Activated CD8-positive, alpha-beta memory T cell treated with anti-CD3 and anti-CD28 coated beads, Interleukin-2, amount 50 U/mL, for 1 hour (primary cell): ENCODE measurements around the gene SCYL1.
"Not testable (repeated sequence)": the region's sequence is repeated elsewhere in the genome, so short reads cannot be mapped to it uniquely, and the experiment has no call there.

Experiments used
- DNase-seq: peaks from one replicate; pipeline ENCODE4 v3.0.0-alpha.2; 2020; ENCODE audit errors: extremely low read depth

SCYL1 gene

DNA sequence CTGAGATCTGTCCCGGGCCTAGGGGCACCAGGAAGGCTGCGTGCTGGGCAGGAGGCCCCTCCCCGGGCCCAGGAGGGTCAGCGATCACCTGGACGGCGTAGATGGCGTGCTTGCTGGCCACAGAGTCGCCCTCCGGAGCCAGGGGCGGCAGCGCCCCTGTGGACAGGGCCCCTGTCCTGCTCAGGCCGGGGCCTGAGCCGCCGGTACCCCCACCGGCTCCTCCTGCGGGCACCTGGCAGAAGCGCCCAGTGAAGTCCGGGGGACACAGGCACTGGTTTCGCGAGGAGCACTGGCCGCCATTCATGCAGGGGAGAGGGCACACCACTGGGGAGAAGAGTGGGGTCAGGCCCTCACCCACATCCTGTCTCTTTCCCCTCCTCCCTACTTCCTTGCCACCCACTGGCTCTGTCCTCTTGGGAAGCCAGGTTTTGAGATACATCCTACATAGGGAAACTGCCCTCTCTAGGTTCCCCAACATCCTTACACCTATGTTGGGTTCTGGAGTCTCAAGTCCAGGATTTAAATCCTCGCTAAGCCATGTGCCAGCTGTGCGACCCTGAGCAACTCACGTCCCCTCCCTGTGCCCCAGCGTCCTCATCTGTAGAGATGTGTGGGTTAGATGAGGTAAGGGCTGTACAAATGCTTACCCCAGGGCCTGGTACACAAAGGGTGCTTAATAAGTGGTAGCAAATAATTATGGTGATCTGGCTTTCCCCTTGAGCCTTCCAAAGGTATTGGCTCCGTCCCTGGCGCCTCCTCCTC is 29.4 kb downstream of the SCYL1 start:
- DNase-seq = no peak

DNA sequence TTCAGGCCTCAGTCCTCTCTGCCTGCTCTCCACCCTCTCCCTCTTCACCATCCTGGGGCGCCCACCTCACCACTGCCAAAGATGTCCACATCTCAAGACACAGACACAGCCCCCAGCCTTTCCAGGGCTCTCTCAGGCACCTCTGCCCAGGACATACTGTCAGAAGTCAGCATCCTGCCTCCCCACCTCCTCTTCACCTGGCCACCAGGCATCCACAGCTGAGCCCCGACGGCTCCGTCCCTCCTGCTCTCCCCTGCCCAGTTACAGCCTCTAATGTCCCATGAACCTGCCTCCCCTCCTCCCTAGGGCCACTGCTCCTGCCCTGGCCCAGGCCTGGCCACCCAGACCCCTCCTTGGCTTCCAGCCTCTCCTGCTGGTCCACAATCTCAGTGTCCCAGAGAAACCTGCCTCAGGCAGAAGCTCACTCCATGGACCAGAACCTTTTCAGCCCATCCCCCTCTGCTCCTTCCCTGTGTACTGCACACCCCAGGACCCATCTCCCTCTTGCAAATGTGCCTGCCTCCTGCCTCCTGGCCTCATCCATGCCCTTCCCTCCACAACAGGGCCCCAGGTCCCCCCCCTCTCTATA is 30.1 kb downstream of the SCYL1 start:
- DNase-seq = no peak

DNA sequence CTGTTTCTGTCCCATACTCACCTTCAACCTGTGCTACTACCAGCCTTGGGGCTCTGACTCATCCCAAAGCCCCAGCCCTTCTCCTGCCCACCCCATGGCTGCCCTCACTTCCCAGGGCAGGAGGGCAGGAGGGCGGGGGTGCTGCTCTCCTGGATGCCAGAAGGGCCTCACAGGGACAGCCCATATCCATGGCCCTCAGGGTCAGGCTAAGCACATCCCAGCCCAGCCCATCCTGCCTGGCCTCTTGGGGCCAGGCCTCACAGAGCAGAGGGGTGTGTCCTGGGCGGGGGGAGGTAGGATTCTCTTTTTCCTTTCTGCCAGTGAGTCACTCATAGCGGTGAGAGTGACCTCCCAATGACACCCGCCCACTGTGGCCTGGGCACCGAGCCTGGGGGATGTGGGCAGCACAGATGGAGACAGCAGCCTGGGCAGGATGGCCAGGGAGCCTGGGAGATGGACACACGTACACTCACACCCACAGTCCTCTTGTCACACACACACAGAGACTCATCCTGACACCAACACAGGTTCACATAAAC is 30.9 kb downstream of the SCYL1 start:
- DNase-seq = no peak

DNA sequence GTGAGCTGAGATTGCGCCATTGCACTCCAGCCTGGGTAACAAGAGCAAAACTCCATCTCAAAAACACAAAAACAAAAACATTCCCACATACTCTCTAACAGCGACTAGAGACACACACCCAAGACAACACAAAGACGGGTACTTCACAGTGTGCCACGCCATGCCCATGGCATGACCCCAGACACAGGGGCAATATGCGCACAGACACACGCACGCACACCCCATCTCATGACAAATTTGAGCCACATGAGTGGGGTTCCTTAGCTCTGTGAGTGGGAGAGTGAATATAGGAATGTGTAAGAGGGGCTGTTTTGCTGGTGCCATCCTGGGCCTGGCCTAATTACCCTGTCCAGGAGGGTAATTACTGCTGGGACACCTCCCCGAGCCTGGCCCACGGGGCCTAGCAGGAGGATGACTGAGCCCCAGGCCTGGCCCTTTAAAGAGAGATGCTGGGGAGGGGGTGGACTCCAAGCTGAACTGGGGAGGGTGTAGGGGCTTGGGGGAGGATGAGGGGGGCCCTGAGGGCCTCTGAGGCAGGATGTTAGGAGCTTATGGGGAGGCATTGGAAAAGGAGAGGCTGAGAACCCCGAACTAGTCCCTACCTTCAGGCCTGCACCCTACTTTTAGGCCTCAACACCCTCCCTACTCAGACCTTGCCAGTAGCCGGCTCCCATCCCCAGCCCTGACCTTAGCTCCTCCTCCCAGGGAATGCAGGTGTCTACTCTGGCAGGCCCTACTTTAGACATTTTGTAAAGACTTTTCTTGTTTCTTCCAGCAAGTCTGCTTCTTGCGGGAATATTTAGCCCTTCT is 31.8 kb downstream of the SCYL1 start:
- no peak for DNase-seq

DNA sequence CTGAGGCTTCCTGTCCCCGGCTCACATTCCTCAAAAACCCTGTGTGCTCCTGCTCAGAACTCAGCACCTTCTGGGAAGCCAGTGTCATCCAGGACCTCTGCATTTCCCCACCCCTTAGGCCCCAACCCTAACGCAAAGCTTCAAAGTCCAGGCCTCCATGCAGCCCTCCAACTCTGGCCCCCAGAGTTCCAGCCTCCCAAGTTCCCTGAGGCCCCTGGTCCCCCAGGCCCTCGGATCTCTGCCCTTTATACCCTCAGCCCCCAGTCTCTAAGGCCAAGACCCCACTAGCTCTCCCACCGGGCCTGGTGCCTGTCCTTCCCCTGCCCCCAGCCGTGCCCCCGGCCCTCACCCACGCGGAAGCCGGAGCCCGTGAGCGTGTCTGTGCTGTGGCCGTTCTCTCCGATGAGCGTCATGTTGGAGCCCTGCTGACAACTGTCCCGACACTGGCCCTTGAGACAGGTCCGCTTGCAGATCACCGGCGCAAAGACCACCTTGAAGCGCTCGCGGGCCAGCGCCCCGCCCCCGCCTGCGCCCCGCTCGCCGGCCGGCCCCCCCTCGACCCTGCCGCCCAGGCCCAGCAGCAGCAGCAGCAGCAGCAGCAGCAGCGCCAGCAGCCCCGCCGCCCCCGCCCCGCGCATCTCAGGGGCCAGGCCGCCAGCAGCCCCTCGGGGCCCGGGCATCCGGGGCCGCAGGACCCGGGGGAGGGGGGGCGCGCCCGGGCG is 32.6 kb downstream of the SCYL1 start:
- no peak for DNase-seq

DNA sequence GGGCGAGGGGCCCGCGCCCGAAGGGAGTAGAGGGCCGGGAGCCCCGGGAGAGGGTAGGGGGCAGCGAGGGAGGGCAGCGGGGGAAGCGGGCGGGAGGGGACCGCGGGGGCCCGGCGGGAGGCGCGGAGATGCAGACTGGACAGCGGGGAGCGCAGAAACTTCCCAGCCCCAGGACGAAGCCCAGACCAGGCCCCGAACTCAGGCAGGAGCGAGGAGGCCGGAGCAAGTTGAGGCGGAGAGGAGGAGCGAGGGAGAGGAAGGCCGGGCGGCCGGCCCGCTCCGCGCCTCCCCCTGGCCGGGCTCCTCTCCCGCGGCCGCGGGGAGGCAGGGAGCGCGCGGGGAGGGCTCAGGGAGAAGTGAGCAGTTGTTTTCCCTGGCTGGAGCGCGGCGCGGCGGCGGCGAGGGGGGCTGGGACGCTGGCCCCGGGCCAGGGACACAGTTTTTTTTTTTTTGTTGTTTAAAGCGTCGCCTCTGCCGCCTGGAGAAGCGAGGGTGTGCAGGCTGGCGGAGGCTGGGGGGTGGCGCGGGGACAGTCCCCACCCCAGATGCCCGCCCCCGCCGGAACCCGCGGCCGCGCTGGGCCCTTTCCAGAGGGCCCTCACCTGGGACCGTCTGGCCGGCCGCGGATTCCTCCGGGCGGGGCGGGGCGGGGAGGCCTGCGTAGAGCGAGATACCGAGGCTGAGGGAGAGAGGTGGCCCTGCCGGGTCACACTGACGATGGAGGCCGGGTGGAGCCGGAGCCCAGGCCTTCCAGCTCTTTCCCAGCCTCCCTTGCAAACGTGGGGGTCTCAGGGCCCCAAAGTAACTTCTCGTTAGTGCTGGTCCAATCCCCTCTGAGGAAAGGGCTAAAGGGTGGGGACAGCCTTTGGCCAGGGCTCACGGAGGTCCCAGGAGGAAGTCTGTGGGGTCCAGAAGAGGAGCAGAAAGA is 33.4 kb downstream of the SCYL1 start, which contains the start of gene LTBP3:
TSS of gene LTBP3 (minus strand) at position 358 of the 928 bp plus-strand sequence. CDS start 400 bp downstream, outside the sequence.
- DNase-seq = no peak

DNA sequence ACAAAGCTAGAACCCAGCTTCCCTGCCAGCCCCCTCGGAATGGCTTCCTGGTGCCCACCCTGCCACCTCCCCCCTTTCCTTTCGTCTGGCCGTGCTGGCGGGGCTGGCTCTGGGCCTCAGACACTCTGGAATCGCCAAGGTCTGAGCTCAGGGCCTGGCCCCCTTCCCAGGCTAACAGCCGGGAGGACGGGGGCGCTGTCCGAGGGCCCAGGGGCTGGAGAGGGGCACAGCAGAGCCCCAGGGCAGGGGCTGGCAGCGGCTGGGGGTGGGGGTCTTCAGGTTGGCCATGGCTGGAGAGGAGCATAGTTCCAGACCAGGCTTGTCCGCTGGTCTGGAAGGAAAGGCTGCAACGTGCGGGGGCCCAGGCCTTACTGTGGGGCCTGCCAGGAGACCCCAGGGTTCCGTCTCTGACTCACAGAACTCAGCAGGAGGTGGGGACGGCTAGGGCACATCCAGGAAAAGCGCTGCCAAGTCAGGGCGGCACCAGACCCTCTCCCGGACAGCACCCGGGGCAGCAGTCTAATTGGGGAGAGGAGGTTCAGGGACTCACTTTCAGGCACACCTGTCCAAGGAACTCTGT is 34.1 kb downstream of the SCYL1 start:
- DNase-seq = no peak

DNA sequence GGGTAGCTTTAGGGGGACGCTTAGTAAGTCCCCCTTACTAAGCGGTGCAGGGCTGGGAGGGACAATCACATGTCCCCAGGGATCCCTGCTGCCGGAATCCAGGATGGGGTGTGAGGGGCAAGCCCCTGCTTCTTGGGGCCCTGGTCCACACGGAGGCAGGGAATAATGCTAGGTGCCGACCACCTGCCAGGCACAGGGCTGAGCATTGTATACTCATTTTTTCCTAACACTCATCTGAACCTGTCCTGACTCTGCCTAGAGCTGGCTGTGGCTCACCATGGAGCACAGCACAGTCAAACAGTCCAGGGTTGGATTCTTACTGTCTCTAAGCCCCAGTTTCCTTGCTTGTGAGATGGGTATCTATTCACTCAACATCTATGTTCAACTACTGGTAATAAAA is 34.7 kb downstream of the SCYL1 start:
- no peak for DNase-seq

DNA sequence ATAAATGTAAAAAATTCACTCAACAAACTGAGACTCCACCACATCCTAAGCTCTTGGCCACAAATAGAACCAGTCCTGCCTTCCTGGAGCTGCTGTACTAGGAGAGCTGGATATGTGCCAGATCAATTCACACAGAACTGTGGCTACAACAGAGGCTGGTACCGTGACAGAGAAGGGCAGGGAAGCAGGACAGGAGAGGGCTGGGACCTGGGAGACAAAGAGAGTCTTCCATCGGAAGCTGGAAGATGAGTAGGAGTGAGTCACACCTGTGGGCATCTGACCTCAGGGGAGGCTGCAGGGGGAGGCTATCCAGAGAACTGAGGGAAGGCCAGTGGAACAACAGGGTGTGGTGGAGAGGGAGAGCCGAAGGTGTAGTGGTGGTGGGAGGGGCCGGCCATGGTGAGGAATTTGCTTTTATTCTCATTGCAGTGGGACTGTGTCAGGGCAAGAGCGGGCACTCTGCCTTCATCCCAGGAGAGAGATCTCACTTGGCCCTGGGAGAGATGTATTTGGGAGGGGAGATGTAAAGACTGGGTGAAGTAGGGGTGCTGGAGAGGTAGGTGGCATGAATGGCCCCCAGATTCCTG is 35.2 kb downstream of the SCYL1 start:
- DNase-seq = no peak

DNA sequence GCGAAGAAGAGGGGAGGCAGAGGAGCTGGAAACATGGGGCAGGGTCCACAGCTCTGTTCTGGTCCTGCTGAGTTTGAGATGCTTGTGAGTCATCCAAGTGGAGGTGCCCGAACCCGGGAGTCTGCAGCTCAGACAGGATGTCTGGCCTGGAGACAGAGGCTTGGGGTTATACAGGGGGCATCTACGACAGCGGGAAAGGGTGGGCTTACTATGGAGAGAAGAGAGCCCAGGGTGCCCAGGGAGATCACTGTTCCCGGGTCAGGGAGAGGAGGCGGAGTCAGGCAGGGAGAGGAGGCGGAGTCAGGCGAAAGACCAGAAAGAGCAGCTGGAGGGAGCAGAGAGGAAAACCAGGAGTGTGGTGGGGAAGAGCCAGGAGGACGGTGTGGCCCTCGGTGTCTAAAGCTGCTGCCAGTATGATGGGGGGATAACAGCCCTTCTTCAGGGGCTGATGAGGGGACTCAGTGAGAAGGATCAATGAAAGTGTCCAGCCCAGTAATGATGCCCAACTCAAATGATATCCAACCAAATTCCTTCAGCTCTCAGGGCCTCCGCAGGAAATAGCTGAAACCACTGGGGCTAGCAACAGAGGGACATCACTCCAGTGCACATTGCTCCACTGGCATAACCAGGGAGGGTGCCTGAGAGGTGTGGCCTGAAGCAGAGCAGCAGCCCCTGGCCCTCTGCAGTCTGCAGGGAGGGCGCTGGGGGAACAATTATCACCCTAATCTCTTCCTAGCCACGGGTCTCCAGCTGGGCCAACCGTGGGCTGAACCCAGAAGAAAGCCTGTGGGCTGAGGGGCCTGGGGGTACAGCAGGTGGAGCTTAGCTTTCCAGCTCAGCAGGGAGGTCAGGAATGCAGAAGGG is 35.9 kb downstream of the SCYL1 start:
- DNase-seq = no peak

DNA sequence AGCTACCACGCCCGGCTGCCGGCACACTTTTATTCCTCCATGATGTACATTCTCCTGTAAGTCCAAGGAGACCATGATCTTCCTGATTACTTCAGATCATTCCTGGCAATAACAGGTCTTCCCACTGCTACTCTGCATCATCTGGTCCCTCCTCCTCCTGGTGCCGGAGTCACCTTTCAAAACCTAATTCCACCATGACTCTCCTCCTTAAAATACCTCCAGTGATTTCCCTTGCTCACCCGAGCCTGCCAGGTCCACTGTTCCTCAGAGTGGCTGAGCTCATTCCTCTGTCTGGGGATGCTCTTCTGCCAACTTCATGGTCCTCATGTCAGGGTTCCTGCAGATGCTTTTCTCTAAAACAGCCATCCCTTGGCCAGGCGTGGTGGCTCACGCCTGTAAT is 37.1 kb downstream of the SCYL1 start:
- DNase-seq = no peak

DNA sequence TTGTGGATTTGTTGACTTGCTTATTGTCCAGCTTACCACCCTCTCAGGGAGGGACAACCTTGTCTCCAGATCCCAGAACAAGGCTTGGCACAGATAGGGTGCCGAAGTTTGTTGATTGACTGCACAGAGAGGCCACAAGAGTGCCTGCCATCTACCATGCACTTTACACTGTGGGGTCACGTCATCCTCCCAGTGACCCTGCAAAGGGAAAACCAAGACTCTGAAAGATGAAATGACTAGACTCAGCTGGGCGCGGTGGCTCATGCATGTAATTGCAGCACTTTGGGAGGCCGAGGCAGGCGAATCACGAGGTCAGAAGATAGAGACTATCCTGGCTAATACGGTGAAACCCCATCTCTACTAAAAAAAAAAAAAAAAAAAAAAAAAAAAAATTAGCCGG is 37.9 kb downstream of the SCYL1 start:
- no peak for DNase-seq

DNA sequence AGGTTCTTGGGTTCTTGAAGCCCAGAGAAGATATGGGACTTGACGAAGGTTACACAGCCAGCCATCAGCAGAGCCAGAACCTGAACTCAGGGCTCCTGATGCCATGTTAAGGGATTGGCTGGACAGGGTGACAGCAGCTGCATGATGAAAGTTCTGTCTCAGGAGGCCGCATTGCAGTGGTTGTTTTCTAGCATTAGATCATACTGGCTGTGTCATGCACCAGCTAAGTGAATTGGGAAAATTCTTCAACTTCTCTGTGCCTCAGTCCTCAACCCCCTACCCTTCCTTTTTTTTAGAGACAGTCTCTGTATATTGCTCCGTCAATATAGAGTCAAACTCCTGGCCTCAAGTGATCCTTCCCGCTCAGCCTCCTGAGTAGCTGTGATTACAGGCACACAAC is 38.7 kb downstream of the SCYL1 start:
- DNase-seq = no peak

DNA sequence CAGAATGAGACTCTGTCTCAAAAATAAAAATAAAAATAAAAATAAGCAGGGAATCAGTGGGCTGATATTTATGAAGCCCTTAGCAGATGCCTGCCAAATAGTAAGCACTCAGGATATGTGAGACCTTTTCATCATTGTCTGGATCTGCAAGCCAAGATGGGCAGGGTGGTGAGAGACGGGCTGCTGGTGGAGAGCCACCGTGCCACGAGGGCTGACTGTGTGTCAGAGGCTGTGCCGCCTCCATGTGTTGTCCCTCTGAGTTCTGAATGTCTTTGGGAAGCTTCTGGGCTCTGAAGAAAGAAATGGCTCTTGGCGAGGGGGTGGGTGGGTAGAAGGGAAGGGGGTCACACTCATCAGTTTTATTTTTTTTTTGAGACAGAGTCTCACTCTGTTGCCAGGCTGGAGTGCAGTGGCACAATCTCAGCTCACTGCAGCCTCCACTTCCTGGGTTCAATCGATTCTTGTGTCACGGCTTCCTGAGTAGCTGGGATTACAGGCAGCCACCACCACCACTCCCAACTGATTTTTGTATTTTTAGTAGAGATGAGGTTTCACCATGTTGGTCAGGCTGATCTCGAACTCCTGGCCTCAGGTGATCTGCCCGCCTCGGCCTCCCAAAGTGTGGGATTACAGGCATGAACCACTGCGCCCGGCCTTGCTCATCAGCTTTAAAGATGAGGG is 40.1 kb downstream of the SCYL1 start:
- DNase-seq = not testable (repeated sequence)

DNA sequence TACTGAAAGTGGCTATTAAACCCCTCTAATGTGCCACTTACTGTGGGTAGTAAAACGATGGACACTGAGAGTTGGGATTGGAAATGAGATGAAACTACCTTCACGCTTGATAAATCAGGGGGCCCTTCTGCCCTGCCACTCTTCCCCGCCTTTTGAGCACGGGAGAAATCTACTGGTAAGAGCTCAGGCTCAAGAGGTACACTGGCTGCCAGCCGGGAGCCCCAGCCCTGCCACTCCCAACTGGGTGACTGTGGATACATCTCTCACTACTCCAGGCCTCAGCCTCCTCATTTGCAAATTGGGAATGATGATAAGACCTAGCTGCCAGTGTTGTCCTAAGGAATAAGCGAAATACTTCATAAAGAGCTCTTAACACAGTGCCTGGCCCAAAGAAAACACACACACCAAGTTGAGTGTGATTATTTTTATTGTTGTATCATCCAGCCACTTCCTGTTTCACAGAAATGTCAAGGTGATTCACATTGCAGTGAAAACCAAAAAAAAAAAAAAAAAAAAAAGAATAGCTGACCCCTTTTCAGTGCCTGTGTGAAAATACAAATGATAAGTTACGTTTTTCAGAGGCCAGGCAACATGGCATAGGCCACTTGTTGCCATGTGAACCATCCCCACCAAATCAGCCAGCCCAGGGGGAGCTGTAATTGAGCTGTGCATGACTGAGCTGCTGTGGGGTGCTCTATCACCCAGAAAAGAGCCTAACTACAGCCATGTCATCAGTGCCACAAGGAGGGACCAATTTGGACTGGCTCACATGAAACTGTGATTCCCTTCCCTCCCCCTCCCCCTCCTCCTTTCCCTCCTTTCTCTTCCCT is 41.0 kb downstream of the SCYL1 start:
- no peak for DNase-seq

DNA sequence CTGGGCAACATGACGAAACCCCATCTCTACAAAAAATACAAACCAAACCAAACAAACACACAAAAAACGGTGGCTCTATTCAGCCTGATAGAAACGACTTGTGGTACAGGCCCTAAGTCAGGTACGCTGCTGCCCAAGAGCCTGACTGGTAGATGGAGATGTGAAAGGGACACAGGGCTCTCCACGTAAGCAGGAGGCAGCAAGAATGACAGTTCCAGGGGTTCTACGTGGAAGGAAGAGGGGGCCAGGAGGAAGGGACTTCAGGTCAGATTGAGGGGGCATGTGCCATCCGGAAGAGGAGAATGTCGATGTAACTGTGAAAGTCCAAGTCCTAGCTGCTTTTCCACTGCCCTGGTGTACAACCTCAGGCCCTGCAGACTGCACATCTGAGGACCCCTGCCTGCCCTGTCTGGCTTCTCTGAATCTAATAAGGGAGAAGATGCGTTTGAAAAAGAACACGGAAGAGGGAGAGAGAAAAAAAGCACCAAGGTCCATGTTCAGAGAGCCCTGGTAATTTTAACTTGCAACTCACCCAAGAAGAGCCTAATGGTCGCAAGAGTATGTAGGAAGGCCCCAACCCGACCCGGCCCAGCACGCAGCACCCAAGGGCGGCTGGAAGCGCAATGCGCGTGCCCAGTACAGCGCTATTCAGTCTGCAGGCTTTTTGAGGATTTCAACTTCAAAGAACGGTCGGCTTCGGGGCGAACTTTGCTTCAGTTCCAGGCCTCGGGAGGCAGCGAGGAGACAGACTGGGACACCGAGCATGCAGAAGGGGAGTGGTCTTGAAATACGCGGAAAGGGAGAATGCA is 44.5 kb downstream of the SCYL1 start:
- DNase-seq = no peak
